ENCODE measurements around the gene PRRX1.

The PRRX1 gene

DNA sequence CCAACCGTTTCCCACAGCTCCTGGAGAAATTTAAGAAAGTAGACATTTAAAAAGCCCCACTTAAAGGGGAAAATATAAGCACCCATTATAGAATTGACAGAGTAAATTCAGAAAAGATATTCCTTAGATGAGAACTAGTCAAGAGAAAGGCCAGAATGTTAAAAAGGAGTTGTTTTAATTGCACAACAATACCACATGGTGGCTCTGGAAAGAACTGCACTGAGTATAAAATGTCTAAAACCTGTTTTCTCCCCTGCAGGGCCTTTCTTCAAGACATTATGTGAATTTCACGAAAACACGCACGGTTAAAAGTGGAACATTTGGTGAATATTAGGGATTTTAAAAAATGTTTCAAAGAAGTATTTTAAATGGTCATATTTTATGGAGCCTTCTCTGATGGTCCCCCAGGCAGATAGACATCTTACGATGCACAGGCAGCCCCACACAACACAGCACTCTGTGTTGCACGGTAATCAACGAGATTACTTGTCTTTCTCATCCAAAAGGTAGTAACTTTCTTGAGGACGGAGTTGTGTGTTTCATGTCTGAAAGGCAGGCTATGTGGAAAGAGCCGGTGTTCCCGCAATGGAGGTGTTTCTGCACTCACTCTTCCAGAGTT is 101.9 kb downstream of the PRRX1 start:
- no peak for DNase-seq (ENCODE audit: low read depth, low spot score)

DNA sequence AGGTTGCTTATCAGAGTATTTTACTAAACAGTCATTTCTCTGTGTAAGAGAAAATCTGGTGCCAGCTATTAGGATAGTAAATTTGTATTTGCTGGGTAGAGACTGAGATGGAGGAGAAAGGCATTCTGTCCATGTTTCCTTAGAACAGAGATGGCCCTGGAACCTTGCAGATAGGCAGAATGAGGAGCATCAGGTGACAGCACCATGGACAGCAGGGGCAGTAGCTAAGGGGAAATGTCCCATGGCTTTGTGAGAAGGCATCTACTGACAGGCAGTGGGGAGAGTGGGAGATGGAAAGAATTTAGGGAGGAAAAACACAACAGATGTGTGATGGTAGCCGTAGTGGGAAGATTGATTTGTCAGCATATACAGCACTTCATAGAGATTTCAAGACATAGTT is 105.0 kb downstream of the PRRX1 start:
- DNase-seq (ENCODE audit: low read depth, low spot score): no peak

DNA sequence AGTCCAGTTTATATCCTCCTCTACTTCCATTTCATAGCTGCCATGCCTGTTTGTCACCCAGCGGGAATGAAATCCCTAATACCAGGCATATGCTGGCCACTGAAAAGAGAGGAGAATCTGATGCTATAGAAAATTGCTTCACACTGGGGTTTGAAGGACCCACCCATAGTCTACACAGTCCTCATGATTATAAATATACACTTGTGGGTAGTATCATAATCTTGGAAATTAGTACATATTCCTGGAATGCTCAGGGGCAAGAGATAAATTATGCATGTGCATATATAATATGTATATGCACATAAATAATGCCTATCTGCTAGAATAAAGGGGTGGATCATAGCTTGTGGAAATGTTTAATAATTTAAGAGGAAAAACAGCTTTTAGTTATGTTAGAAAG is 105.8 kb downstream of the PRRX1 start:
- no peak for DNase-seq (ENCODE audit: low read depth, low spot score)

DNA sequence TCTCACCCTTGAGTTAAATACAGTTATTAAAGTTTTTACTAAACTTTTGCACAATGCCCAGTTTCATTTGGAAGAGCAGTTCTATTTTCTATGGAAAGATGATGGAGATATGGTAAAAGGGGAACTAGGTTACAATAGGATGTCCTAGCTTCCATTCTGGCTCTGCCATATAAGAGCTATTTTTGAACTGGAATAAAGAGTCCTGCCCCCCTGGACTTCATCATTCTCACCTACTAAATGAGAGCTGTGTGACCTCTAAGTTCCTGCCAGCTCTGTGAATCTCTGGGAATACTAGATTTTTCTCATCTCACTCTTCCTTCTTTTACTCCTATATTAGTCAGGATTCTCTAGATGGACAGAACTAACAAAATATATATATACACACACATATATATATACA is 106.3 kb downstream of the PRRX1 start:
- DNase-seq (ENCODE audit: low read depth, low spot score): no peak

DNA sequence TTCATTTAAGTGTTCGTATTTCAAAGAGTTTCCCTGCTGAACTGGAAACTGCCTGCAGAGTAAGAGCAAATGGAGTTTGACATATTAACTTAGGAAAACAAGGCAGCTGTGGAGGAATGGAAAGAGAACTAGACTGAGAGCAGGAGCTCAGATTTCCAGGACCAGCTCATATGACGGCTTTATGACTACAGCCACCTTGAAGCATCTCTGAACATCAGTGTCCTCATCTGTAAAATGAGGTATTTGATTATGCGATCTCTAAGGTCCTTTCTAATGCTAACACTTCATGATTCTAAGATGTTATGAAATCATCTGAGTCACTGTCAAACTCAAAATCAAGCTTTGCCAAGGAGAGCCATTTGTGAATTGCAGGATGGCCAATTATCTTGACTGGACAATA is 112.3 kb downstream of the PRRX1 start:
- DNase-seq (ENCODE audit: low read depth, low spot score): no peak

DNA sequence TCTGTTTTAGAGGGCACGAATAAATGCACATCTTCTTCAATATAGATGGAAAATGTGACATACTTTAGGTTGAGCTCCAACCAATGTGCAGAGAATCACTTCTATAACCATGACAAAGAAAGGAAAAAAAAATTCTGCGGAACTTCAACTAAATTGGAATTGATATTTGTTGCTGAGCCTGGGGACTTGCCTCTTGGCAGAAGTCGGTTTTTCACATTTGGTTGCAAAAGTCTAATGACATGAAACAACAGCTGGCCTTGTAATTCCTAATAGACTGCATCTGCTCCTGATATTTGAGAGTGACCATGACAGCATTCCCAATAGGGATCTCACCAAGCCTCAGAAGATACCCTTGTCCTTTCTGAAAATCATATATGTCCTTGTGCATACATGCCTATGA is 112.8 kb downstream of the PRRX1 start:
- no peak for DNase-seq (ENCODE audit: low read depth, low spot score)

All from activated naive CD8-positive, alpha-beta T cell treated with anti-CD3 and anti-CD28 coated beads, Interleukin-2, amount 50 U/mL, for 16 hours (primary cell).